Measurements from ENCODE around the gene SNX9.
A peak's percentile ranks its signal among the peaks of the same experiment; 100 is the strongest.

Gene SNX9

DNA sequence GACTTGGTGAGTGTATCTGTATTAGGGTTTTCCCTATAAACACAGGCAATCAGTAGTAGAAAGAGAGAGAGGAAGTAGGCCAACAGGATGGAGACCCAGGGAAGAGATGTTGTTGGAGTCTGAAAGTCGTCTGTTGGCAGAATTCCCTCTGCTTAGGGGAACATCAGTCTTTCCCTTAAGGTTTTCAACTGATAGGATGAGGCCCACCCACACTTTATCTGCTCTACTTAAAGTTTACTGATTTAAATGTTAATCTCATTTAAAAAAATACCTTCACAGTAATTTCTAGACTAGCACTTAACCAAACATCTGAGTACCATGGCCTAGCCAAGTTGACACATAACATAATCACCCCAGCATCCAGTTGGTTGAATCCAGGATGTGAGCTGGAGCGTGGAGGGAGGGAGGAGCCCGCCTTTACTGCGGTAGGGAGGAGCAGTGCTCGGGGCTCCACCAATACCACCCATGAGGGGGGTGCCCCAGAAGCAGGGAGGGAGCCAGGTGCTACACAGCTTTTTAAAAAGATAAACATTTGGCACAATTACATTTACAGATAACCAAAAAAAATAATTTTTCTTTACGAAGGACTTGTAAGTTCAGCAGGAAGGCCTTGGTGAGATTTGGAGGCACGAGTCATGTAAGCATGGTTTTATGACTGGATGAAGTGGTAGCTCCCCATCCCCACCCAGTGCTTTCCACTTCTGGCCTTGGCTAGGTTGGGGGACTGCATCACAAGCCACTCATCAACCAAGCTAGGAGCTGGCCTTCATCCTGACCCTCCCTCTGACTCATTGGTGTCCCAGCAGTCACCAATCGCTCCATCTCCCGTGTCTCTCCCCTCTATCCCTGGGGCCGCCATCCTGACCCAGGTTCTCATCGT lies 18.4 kb upstream of the SNX9 start:
- no peak for DNase-seq

DNA sequence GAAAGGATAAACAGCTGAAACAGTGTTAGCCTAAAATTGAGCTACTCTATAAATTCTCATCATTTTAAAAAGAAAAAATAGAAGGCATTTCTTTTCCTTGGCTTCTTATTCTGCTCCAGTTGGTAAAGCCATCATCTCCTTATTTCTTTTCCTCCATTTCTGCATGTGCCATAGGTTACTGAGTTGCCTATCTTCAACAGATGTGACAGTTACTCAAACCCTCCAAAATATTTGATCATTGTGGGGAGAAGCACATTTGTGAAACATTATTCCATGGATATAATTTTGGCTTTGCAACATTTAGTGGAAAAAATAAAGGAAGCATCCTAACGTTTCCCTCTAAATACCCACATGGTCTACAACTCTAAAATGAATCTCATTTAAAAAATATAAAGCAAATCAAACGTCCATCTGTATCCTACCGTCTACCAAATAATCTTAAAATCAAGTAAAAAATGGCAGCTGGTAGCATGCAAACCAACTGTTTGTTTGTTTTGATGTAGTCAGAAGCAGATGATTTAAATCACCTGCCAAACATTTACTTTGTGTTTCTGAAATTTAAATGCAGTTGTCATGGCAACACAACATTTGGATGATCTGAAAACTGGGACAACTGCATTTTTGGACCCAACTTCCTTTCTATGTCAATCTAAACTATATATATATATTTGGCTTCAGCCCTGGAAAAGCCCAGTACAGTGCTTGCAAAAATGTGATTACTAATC lies 16.8 kb upstream of the SNX9 start:
- no peak for DNase-seq

DNA sequence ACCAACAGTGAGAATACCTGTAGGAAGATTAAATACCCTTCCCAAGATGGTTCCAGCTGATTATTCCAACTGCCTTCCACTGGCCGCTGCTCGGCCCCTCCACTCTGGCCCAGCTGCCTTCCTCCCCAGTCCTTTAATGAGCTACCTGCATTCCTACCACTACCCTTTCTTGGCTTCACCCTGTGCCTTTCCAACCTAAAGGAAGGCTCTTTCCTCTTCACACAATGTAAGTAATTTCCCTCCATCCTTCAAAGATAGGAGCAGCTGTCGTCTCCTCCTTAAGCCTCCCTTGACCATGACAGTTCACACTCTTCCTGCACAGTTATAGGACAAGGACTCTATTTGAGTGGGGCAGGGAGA lies 16.2 kb upstream of the SNX9 start:
- no peak for DNase-seq

DNA sequence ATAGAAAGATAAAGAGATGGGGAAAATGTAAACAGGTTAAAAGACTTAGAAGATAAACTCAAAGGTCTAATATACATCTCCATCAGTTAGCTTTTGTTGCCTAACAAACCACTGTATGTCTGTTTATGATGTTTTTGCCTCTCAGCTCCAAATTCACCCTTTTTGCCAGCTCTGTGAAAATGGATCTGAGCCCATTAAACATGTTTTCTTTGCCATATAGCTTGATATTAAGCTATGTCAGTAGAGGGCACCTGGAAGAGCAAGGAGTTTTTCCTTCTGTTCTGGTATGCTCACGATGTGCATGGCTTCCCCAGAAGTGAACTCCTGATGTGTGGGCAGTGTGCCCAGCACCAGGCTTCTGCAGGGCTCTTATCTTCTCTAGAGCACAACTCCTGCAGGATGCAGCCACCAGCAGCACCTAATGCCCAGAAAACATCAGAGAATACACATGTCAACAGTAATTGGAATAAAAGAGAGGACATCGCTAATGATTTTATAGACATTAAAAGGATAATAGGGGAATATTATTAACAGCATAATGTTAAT lies 14.6 kb upstream of the SNX9 start:
- DNase-seq: no peak

DNA sequence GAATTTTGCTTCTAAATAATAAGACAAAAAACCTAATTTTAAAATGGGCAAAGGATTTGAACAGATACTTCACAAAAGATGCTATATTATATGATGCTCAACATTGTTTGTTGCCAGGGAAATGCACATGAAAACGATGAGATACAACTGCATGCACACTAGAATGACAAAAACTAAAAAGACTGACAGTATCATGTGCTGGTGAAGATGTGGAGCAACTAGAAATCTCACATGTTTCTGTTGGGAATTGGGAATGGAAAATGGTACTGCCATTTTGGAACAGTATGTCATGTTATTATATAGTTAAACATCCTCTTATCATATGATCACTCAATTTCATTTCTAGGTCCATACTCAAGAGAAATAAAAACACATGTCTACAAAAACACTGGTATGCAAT lies 13.4 kb upstream of the SNX9 start:
- DNase-seq: no peak

DNA sequence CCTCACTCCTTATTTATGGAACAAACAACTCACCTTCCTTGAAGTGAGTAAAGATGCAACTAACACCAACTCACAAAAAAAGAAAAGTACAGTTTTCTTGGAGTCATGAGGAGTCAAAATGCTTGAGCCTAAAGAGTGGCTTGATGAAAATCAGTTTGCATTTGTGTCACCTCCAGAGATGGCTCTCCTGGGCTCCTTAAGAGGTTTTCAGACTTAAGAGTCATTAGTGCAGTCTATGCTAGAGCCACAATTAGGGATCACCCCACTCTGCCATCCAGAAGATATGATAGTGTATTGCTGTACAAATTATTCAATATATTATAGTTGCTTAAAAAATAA lies 11.9 kb upstream of the SNX9 start:
- no peak for DNase-seq

DNA sequence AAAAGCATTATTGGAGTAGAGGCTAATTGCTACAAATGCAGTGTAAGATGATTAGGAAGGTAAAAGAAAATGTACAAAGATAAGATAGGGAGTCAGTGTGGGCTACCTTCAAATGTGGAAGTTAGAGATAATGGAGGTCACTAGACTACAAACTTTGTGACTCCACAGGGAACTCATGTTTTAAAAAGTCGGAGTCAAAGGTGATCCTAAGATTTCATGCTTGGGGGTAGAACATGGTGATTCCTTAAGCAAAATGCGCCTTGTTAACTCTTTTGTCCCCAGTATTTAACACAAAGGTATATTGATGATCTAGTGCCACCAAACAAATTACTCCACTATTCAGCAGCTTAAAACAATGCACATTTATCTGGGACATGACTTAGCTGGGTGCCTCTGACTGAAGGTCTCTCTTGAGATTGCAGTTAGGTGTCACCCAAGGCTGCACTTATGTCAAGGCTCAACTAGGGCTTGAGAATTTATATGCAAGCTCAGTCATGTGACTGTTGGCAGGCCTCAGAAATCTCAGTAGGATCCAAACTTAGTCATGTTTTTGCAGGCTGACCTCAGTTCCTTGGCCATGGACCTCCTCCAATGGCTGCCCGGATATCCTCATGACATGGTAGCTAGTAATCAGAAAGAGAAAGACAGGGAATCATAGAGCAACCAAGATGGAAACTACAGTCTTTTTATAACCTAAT lies 11.4 kb upstream of the SNX9 start:
- no peak for DNase-seq

DNA sequence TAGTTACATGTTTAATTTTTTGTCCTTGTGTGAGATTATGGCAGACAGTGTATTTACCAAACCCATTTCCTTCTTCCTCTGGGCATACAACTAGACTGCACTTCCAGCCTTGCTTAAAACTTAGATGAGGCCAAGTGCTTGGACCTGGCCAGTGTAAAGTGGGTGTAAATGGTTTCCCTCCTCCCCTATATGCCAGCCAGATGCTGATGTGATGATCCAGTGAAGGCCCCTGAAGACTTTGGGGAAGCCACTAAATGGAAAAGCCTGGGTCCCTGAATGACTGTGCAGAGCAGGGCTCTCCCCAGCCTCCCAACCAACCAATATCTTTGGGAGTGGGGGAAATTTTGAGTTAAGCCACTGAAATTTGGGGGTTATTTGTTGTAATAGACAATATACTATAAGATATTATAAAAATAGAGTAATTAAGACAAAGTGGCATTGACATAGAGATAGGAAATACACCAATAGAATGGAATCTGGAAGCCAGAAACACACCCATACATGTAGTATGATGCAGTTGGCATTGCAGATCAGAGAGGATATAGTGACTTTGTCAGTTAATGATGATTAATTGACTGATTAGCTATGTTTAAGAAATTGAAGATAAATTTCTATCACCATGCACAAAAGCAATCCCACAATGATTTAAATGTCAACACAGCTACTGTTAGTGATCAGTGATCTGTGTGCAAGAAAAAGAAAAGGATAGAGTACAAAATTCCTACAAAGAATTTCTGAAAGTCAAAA lies 10.4 kb upstream of the SNX9 start:
- DNase-seq: no peak

DNA sequence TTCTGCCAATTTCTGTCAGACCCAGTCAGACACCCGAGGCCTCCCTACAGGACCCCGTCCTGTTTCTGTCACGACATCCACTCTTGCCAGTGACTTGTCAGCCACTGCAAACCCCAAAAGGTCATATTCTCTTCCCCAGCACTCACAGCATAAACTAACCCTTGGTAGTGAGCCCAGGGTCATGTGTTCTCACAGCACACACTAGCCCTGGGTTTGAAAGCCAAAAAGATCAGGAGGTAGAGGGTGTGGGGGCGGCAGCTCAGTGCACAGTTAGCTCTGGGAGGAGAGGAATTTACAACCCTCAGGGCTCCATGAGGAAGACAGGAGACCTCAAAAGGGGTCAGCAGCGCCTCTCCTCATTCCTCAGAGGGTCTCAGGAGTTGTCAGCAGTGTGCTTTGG lies 9.9 kb upstream of the SNX9 start:
- no peak for DNase-seq

DNA sequence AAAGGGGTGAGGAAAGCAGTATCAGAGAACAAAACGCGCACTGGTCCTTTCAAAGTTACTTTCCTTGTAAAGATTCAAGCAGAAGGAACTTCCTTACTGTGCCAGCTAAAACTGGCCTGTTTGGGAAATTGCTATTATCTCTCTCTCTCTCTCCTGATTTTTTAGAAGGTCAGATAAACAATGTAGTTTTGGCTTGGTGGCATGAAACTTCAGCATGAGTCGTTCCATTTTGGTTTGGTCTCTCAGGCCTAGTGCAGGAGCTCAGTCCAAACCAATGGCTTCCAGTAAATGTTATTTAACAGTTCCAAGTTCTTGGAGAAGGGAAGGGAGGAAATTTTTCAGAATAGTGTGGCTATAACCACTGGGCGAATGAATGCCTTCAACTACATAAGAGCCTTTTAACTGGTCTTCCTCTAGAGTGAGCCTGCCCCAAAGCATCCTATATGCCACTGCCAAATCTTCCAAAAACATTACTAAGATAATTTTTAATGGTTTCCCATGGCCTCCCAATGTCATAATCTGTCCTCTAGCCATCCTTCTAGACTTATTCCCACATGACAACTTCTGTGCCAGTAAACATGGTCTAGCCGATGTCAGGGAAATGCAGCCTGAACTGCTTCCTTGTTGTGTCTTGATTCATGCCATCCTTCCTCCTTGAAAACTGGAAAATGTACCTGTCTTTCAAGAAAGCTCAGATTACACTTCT lies 9.1 kb upstream of the SNX9 start:
- no peak for DNase-seq

DNA sequence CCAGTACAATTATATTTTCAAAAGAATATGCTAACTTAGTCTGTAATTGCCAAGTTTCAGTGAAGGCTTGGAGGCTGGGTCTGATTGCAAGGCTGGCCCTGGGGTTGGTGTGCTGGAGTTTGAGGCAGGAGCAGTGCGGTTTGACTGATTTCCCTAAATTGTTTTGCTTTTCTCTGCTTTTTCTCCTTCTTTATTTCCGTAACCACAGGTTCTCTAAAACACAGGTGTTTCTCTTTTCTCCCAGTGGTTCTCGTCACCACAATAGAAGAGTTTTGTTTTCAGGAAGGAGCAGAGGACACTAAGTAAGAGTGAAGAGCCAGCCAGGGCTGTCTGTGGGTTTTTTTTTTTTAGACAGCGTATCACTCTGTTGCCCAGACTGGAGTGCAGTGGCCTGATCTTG lies 8.2 kb upstream of the SNX9 start:
- no peak for DNase-seq

DNA sequence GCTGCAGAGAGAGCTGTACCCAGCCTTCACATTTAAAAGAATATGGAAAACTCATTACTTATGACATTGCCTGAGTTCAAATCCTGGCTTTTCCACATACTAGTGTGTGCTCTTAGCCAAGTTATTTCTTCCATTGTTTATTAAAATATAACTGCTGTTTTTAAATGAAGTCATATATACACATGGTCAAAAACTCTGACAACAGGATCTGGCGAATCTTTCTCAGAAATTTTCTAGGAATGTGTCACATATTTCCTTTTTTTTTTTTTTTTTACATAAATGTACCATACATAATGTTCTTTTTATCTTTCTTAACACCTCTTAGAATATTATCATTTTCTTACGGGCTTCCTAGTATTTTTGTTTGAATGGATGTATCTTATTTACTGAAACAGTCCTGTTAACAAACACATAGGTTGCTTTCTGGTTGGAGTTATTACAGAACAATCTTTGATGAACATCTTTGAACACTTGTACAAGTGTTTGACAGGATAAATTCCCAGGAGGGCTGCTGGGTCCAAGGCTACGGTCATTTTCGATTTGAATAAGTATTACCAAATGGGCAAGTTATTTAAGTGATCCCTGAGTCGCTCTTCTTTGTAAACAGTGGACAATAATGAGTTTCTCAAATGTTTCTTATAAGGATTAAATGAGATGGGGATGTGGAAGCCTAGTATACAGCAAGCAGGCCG lies 1.6 kb upstream of the SNX9 start:
- DNase-seq: no peak

DNA sequence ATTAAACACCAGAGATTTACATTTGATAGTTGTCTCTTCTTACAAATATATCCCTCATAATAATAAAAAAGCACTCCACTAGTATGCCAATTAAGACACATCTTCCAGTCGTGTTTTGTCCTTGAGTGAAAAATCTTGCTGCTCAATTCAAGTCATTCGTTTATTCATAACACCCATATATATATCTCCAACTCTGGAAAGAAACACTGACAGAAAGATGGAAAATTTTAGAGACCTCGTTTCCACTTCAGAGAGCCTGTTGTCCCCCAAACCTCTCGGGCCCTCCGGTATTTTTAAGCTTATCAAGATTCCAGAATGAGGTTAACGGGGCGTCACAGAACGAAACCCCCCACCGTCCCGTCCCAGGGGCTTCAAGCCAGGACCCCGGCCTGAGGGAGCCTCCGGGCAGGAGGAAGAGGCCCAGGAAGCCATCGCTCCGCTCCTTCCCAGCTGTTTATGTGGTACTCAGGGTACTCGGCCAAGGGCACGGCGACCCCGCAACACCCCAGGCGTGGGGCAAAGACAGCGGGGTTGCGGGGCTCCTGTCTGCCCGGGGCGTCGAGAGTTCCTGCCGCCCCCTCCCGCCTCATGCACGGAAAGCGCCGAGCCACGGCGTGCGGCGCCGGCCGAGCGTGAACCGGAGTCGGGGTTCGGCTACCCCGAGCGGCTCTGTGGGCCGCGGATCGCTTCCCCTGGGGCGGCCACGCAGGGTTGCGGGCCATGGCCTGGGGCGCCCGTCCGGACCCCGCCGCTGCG lies 623 bp upstream of the SNX9 start:
- DNase-seq: no peak

DNA sequence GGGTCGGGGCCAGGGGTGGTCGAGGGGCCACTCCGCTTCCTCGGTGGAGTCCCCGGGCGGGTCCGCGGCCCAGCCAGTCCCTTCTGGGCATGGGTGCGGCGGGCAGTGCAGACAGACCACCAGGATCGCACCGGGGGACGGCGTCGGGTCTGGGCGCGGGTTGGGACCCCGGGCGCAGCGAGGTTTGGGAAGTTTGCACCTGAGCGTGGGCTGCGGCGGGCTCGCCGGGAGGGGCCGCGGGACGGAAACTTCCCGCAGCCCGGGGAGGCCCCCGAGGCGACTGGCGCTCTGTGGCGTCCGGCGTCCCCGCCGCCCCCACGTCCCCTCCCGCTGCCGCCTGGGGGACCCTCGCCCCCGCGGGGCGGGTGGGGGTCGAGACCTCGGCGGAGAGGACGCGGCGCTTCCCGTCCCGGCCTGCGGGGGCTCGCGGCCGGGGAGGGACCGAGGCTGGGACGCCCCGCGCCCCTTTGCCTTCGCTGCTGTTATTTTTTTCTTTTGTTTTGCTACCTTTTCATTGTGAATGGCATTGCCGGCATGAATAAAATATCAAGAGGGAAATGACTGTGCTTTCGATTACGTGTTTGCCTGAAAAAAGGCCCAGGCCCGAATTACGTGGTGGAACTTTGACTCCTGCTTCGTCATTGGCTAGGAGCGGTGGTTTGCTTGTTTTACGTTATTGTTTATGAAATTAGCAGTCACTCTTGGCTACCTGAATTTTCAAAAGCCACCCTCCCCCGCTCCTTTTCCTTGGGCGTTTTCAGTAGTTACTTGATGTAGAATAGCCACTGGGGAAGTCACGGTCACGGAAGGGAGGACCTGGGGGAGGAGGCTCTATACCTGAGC lies 703 bp downstream of the SNX9 start:
- peak; percentile 20 for DNase-seq

DNA sequence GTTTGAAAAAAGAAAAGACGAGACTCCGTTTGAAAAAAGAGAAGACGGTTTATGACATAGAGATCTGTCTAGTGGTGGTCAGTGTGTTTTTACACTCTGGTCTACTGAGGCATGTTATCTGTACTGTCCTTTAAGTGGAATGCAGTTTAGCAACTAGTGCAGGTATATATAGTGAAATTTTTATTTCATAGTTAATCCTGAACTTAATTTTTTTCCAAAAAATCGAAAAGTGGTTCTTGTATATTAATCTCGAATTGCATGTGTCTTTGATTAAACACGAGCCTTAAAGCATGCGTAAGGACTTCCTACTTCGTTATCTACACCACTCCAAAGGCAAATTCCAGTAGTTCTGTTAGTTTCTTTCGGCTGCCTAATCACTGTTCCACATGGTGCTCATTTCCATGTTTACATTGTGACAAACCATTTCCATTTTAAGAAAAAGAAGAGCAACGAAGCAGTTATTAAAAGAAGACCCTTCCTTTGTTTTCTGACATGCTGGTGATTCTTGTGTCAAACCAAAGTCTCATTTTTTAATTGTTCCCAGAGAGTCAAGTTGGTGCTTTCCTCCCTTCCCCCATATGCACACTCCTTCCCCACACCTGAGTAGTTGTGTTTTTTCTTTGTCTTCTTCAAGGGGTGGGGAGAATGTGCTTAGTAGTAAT lies 2.3 kb downstream of the SNX9 start:
- DNase-seq: no peak

DNA sequence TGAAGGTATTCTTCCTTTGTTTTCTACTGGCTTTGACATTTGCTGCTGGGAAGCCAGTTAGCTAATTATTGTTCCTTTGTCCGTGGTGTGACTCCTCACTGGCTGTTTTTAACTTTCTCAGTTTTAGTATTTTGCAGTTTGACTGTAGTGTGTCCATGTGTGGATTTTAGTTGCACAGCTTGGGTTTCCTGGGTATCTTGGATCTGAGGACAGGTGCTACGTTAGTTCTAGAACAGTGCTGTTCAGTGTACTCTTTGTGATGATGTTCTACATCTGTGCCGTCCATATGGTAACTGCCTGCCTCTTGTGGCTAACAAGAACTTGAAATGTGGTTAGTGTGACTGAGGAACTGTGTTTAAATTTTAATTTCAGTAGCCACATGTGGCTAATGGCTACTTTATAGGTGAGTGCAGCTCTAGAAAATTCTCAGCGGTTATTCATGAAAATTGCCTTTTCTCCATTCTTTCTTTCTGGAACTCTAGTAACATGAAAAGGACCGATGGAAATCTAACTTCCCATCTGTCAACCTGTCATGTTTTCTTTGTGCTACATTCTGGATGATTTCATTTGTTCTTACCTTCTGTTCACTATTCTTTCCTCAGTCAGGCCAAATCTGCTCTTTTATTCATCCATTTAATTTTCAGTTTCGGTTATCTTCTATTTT lies 7.4 kb downstream of the SNX9 start:
- DNase-seq: no peak

DNA sequence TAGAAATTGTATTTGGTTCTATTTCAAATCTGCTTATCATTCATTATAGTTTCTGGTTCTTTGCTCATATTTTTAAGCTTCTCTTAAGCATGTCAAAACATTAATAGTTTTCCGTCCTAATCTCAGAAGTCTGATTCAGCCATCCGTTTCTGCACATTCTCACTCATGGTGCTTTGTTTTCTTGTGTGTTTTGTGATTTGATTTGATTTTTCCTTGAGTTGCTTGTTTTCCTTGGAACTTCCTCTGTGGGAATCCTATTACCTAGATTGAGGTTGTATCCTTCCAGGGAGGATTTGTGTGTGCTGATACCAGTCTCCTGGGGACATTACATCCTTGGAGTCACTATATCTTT lies 7.9 kb downstream of the SNX9 start:
- no peak for DNase-seq

DNA sequence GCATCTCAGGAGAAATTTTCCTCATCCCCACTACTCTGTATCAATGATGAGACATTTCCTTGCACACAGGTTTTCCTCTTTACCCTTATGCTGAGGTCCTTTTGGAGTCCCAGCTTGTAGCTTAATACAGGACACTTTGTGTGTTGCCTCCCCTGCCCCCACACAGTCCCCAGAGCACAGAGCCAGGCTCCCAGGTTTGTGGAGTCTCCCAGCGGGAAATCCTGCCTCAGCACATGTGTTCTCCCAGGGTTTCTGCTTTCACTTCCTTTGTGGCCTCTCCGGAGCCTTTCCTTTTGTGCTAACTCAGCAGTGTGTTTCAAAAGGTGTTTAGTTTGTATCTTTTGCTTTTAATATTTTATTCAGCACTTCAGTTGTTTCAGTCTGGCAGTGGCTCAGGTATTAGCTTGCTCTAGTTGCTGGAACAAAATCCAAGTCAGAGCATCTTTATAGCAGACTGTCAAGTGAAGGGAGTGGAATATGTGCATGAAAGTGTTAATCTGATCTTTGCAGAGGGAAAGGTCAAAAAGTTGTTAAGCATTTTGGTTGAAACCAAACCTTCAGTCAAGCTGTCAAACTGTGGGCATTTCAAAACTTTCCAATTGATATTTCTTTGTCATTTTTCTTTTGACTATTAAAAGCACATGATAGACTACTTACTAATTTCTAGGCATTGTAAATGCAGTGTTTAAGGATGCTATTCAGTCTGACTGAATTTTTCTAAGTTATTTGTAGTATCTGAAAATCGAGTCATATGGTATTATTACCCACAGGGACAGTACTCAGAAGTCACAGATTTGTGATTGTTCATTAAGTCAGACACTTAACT lies 8.6 kb downstream of the SNX9 start:
- DNase-seq: no peak

Data from NCI-H510A treated with DMSO at 0.1 percent for 48 hours (cell line).